ENCODE measurements around the gene RFC4.
"Not testable (repeated sequence)": the region's sequence is repeated elsewhere in the genome, so short reads cannot be mapped to it uniquely, and the experiment has no call there.

RFC4 gene, protein sequence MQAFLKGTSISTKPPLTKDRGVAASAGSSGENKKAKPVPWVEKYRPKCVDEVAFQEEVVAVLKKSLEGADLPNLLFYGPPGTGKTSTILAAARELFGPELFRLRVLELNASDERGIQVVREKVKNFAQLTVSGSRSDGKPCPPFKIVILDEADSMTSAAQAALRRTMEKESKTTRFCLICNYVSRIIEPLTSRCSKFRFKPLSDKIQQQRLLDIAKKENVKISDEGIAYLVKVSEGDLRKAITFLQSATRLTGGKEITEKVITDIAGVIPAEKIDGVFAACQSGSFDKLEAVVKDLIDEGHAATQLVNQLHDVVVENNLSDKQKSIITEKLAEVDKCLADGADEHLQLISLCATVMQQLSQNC

DNA sequence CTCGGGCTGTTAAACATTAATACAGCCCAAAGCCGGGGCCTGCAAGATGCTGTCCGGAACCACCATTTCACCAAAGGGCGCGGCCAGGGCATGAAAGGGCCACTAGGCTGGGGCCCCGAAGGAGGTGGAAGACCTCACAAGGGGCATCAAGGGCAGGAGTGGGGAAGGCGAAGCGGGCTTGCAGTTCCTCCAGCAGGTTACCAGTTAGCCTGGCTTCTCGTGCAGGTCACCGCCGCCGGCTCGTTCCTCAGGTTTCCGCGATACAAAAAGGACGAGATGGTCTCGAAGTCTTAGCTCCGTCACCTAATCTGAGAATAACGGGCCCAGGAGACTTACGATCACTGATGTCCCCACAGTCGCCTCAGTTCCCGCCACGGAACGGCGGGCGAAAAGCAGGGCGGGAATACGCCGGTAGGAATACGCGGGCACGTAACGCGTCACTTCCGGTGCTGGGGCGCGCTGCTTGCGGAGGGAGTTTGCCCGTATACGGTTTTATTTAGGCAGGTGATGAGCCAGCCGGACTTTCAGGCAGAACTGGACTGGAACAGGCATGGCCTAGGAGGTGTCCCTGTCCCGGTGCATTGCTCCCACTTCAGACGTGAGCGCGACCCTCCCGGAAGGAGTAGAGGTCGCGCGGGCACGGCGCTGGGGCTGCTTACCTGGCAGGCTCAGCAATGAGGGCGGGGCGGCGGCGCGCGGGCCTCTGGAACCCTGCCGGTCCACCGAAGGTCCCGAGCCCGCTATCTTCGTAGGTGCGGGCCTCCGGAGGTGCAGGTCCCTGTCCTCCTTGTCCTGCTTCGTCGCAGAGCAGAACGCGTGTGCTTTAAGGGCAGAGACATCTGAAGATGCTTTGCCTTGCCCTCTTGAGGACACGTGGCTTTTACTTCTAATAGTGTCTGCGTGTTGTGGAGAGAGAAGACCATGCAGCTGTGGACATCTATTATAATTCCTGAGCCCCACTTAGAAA is at the start of gene RFC4:
RFC4 (minus strand) TSS at position 394 of the 967 bp plus-strand sequence. CDS start 1,769 bp downstream, outside the sequence.
- TF ChIP-seq, protein P1, sequence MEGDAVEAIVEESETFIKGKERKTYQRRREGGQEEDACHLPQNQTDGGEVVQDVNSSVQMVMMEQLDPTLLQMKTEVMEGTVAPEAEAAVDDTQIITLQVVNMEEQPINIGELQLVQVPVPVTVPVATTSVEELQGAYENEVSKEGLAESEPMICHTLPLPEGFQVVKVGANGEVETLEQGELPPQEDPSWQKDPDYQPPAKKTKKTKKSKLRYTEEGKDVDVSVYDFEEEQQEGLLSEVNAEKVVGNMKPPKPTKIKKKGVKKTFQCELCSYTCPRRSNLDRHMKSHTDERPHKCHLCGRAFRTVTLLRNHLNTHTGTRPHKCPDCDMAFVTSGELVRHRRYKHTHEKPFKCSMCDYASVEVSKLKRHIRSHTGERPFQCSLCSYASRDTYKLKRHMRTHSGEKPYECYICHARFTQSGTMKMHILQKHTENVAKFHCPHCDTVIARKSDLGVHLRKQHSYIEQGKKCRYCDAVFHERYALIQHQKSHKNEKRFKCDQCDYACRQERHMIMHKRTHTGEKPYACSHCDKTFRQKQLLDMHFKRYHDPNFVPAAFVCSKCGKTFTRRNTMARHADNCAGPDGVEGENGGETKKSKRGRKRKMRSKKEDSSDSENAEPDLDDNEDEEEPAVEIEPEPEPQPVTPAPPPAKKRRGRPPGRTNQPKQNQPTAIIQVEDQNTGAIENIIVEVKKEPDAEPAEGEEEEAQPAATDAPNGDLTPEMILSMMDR (IDR thresholded peaks at IDR 0.05; ENCODE audit: low read depth, low read length): no peak

DNA sequence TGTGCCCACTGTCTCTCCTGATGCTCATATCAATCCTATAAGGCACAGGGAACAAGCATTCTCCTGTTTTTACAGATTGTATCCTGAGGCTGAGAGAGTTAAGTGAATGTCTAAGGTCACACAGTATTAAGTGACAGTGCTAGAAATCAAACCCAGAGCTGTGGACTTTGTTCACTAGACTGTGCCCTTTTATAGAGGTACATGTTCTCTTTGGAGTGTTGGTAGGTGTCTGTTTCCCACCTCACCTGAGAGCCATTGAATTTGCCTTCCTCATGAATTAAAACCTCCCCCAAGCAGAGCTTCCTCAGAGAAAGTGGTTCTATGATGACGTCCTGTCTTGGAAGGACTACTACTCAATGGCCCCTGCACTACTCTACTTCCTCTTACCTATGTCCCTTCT is 48.7 kb upstream of the RFC4 start:
- TF ChIP-seq, protein P1 (IDR thresholded peaks at IDR 0.05; ENCODE audit: low read depth, low read length): no peak
- no peak overlapping the region for H3K4me3 ChIP-seq (ENCODE audit: low read depth, low read length)

More for the DNA sequence above, at the start of gene RFC4:
- H3K4me3 ChIP-seq (ENCODE audit: low read depth, low read length): peak within 1 kb of the TSS; percentile 88

DNA sequence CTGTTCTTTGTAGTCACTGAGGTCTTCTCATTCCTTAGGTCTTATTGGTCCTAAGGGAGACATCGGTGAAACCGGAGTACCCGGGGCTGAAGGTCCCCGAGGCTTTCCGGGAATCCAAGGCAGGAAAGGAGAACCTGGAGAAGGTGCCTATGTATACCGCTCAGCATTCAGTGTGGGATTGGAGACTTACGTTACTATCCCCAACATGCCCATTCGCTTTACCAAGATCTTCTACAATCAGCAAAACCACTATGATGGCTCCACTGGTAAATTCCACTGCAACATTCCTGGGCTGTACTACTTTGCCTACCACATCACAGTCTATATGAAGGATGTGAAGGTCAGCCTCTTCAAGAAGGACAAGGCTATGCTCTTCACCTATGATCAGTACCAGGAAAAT is 47.9 kb upstream of the RFC4 start:
- TF ChIP-seq, protein P1 (IDR thresholded peaks at IDR 0.05; ENCODE audit: low read depth, low read length): no peak
- no peak overlapping the region for H3K4me3 ChIP-seq (ENCODE audit: low read depth, low read length)

DNA sequence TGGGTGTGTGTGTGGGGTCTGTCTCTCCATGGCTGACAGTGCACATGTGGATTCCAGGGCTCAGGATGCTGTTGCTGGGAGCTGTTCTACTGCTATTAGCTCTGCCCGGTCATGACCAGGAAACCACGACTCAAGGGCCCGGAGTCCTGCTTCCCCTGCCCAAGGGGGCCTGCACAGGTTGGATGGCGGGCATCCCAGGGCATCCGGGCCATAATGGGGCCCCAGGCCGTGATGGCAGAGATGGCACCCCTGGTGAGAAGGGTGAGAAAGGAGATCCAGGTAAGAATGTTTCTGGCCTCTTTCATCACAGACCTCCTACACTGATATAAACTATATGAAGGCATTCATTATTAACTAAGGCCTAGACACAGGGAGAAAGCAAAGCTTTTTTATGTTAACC is 46.7 kb upstream of the RFC4 start:
- H3K4me3 ChIP-seq (ENCODE audit: low read depth, low read length): no peak overlapping the region
- TF ChIP-seq, protein P1 (IDR thresholded peaks at IDR 0.05; ENCODE audit: low read depth, low read length): no peak

DNA sequence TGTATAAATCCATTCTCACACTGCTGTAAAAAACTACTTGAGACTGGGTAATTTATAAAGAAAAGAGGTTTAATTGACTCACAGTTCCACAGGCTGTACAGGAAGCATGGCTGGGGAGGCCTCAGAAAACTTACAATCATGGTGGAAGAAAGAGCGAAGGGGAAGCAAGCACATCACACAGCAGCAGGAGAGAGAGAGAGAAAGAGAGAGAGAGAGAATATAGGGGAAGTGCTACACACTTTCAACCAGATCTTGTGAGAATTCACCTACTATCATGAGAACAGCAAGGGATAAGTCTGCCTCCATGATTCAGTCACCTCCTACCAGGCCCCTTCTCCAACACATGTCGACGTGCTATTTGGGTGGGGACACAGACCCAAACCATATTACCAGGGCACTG is 45.6 kb upstream of the RFC4 start:
- H3K4me3 ChIP-seq (ENCODE audit: low read depth, low read length): not testable (repeated sequence)

DNA sequence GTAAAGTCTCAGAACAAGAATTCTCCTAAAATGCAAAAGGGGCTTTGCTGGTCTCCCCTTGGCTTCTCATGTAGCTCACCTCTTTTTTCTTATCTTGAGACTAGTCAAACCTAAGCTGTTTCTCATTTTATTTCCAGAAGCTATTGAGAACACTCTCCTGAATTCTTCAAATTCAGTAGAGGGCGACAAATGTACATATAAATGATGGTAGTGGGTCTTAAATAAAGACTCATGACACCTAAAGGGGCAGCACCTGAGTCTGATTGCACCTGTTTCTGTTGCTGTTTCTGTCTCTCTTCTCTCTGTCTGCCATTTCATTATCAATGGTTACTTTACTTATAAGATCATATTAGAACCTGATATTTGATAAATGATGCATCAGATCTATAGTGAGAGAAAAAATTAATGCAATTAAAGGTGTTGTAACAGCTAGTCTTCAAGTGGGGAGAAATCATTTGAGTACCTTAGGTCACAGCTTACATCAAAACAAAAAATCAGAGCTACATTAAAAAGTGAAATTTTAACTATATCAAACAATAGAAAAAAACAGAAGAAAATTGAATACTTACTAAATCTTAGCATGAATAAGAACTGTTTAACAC is 43.2 kb upstream of the RFC4 start:
- TF ChIP-seq, protein P1 (IDR thresholded peaks at IDR 0.05; ENCODE audit: low read depth, low read length): no peak
- H3K4me3 ChIP-seq (ENCODE audit: low read depth, low read length): no peak overlapping the region

DNA sequence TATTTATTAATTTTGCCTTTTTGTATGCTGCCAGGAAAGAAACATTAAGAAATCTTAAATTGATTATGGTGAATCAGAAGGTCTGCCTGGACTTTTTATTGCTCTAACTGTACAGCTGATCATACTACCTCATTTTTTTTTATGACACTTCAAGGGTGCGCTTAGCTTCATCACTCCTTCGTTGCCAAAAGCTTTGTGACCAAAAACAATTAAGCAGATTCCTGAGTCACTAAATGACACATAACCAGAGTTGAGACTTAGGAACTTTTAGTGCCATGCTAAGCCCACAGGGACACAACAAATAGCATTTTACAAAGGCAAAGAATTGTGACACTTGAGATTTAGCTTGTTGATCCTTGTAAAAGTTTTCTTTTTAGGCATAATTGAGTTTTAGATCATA is 41.2 kb upstream of the RFC4 start:
- TF ChIP-seq, protein P1 (IDR thresholded peaks at IDR 0.05; ENCODE audit: low read depth, low read length): no peak
- no peak overlapping the region for H3K4me3 ChIP-seq (ENCODE audit: low read depth, low read length)
